Suprapubic skin (tissue), 3 donors: ENCODE data around the gene RNFT2.
A peak's percentile ranks its signal among the peaks of the same experiment; 100 is the strongest.

Experiments used
- CTCF ChIP-seq, 2 donors: fragments of 200-600 bp in 1 of 2; fragments of 450-650 bp in 1 of 2; sonication (generic) in 1 of 2; IDR thresholded peaks; one replicate each; pipeline ENCODE4 v1.5.1; 2016 to 2019; ENCODE audit warnings: antibody characterized with exemption in 2 of 2, mild to moderate bottlenecking in 1 of 2, moderate library complexity in 1 of 2
- POLR2AphosphoS5 ChIP-seq, 3 donors: sonication (generic); formaldehyde crosslinking; IDR thresholded peaks; one replicate each; pipeline ENCODE4 v1.6.1; 2017; ENCODE audit warnings: antibody characterized with exemption in 3 of 3

DNA sequence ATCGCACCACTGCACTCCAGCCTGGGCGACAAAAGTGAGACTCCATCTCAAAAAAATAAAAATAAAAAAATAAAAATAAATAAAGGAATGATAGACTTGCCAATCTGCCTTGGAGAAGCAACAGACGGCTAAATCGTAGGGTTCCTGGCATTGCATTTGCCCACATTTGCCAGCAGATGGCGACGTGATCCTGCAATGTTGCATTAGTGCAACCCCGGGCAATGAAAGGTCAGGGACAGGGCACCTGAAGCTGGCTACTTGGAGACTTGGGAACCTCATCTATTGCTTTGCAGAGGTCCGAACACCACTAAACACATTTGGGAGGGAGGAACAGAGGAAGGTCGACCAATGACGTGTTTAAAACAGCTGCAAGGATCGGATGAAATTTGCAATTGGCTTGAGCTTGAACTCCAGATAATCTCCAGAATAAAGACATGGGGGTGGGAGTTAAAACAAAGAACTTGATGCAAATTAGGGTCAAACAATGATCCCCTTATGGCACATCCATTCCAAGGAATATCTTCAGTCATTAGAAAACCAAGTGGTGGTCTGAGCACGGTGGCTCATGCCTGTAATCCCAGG is 34.8 kb upstream of the RNFT2 start:
- TF ChIP-seq CTCF (IDR thresholded peaks at IDR 0.05) (peak; percentile 72 to 90), POLR2AphosphoS5 (IDR thresholded peaks at IDR 0.05) (no peak)
